ENCODE data around the gene DPPA4. TPM values are rescaled to one million over a fixed set of nuclear protein-coding genes. Genes with fewer than 3 reads are reported as not detected.
"Not testable (repeated sequence)": the region's sequence is repeated elsewhere in the genome, so short reads cannot be mapped to it uniquely, and the experiment has no call there.

DPPA4 gene
- total RNA-seq, 5 donors from 2014 or later (not counting 1 experiment from before 2014, with no cell fraction given) = 1.1 to 4.4 (median 1.5) TPM

GRCh38 chr3:109373933-109374332, 36.6 kb upstream of the DPPA4 start:
- H3K4me3 ChIP-seq (ENCODE audit: control insufficient read depth in 1 of 2, extremely low read depth in 1 of 2, low read length in 1 of 2) = no peak overlapping the region
- ATAC-seq (replicated peaks in 1 of 4) (no peak), DNase-seq (no peak)
- Mint-ChIP-seq H3K4me3 (no peak overlapping the region), H3K36me3 (no peaks in the 10 kb centered on the region), H3K27ac (no peak overlapping the region), H3K27me3 (no peaks in the 10 kb centered on the region), H3K9me3 (no peaks in the 10 kb centered on the region), H3K4me1 (no peaks in the 10 kb centered on the region)
- POLR2A ChIA-PET = no interaction called here
- H3K4me1 ChIP-seq (ENCODE audit: control insufficient read depth in 1 of 2, extremely low read depth in 1 of 2, insufficient read depth in 2 of 2, low read length in 2 of 2) = no peaks in the 10 kb centered on the region
- no CpG with 5 or more reads among the region's 2 CpGs for WGBS (ENCODE audit: insufficient coverage)
- H3K9me3 ChIP-seq = no peaks in the 10 kb centered on the region
- CTCF ChIA-PET = interaction anchor here in 1 of 2 donors (0.7 kb wide), 1 partner anchor 723 kb away, joined by 5 read pairs; no protein-coding TSS in a partner anchor
- H3K27me3 ChIP-seq (replicated peaks in 1 of 2; ENCODE audit: control insufficient read depth in 2 of 2, extremely low read depth in 1 of 2, insufficient read depth in 2 of 2, low read length in 1 of 2) = no peaks in the 10 kb centered on the region
- H3K36me3 ChIP-seq (ENCODE audit: control insufficient read depth in 2 of 2, extremely low read depth in 1 of 2, insufficient read depth in 1 of 2, low read length in 1 of 2) = no peaks in the 10 kb centered on the region
- H3K27ac ChIP-seq (ENCODE audit: low read length) = no peak overlapping the region

GRCh38 chr3:109372639-109373038, 35.3 kb upstream of the DPPA4 start:
- H3K27ac Mint-ChIP-seq = no peak overlapping the region
- ChIA-PET POLR2A (no interaction called here), CTCF (no interaction called here)
- Histone ChIP-seq H3K27me3 (replicated peaks in 1 of 2; ENCODE audit: control insufficient read depth in 2 of 2, extremely low read depth in 1 of 2, insufficient read depth in 2 of 2, low read length in 1 of 2) (no peaks in the 10 kb centered on the region), H3K4me3 (ENCODE audit: control insufficient read depth in 1 of 2, extremely low read depth in 1 of 2, low read length in 1 of 2) (no peak overlapping the region), H3K4me1 (ENCODE audit: control insufficient read depth in 1 of 2, extremely low read depth in 1 of 2, insufficient read depth in 2 of 2, low read length in 2 of 2) (no peaks in the 10 kb centered on the region), H3K9me3 (no peaks in the 10 kb centered on the region), H3K36me3 (ENCODE audit: control insufficient read depth in 2 of 2, extremely low read depth in 1 of 2, insufficient read depth in 1 of 2, low read length in 1 of 2) (no peaks in the 10 kb centered on the region), H3K27ac (ENCODE audit: low read length) (no peak overlapping the region)
- DNase-seq (no peak), ATAC-seq (replicated peaks in 1 of 4) (no peak)
- H3K9me3 Mint-ChIP-seq = no peaks in the 10 kb centered on the region
- H3K27me3 Mint-ChIP-seq = no peaks in the 10 kb centered on the region
- H3K4me3 Mint-ChIP-seq = no peak overlapping the region
- no peaks in the 10 kb centered on the region for H3K36me3 Mint-ChIP-seq
- H3K4me1 Mint-ChIP-seq = no peaks in the 10 kb centered on the region

- ATAC-seq (replicated peaks in 1 of 4) = no peak
- POLR2A ChIA-PET = no interaction called here
- H3K4me3 Mint-ChIP-seq = no peak overlapping the region
Measured at GRCh38 chr3:109369510-109369909, 32.2 kb upstream of the DPPA4 start.

GRCh38 chr3:109364088-109364487, 26.7 kb upstream of the DPPA4 start:
- ATAC-seq (replicated peaks in 1 of 4) (no peak), DNase-seq (no peak)
- Histone ChIP-seq H3K4me1 (ENCODE audit: control insufficient read depth in 1 of 2, extremely low read depth in 1 of 2, insufficient read depth in 2 of 2, low read length in 2 of 2) (no peaks in the 10 kb centered on the region), H3K4me3 (ENCODE audit: control insufficient read depth in 1 of 2, extremely low read depth in 1 of 2, low read length in 1 of 2) (no peak overlapping the region), H3K36me3 (ENCODE audit: control insufficient read depth in 2 of 2, extremely low read depth in 1 of 2, insufficient read depth in 1 of 2, low read length in 1 of 2) (no peaks in the 10 kb centered on the region), H3K27me3 (replicated peaks in 1 of 2; ENCODE audit: control insufficient read depth in 2 of 2, extremely low read depth in 1 of 2, insufficient read depth in 2 of 2, low read length in 1 of 2) (peaks cover 0 to 2% of the 10 kb centered on the region in 2 experiments), H3K9me3 (no peaks in the 10 kb centered on the region), H3K27ac (ENCODE audit: low read length) (no peak overlapping the region)
- WGBS (ENCODE audit: insufficient coverage) = 62% methylated on average over 4 of the region's 6 CpGs
- Mint-ChIP-seq H3K4me1 (no peaks in the 10 kb centered on the region), H3K27me3 (no peaks in the 10 kb centered on the region), H3K9me3 (no peaks in the 10 kb centered on the region), H3K36me3 (no peaks in the 10 kb centered on the region), H3K27ac (no peak overlapping the region), H3K4me3 (no peak overlapping the region)
- ChIA-PET CTCF (interaction anchor here in 1 of 2 donors (1.6 kb wide), 1 partner anchor 9 kb away, joined by 6 read pairs; no protein-coding TSS in a partner anchor), POLR2A (no interaction called here)

More at GRCh38 chr3:109369510-109369909, 32.2 kb upstream of the DPPA4 start:
- CTCF ChIA-PET = interaction anchor here in 1 of 2 donors (0.7 kb wide), 2 partner anchors 29 to 522 kb away, joined by 4 read pairs; no protein-coding TSS in a partner anchor
- Histone ChIP-seq H3K36me3 (ENCODE audit: control insufficient read depth in 2 of 2, extremely low read depth in 1 of 2, insufficient read depth in 1 of 2, low read length in 1 of 2) (no peaks in the 10 kb centered on the region), H3K27me3 (replicated peaks in 1 of 2; ENCODE audit: control insufficient read depth in 2 of 2, extremely low read depth in 1 of 2, insufficient read depth in 2 of 2, low read length in 1 of 2) (no peaks in the 10 kb centered on the region), H3K9me3 (no peaks in the 10 kb centered on the region), H3K27ac (ENCODE audit: low read length) (no peak overlapping the region), H3K4me1 (ENCODE audit: control insufficient read depth in 1 of 2, extremely low read depth in 1 of 2, insufficient read depth in 2 of 2, low read length in 2 of 2) (no peaks in the 10 kb centered on the region), H3K4me3 (ENCODE audit: control insufficient read depth in 1 of 2, extremely low read depth in 1 of 2, low read length in 1 of 2) (no peak overlapping the region)
- no peaks in the 10 kb centered on the region for H3K27me3 Mint-ChIP-seq
- DNase-seq = no peak
- no CpG with 5 or more reads among the region's 2 CpGs for WGBS (ENCODE audit: insufficient coverage)
- H3K27ac Mint-ChIP-seq = no peak overlapping the region
- H3K9me3 Mint-ChIP-seq = no peaks in the 10 kb centered on the region
- H3K4me1 Mint-ChIP-seq = no peaks in the 10 kb centered on the region
- no peaks in the 10 kb centered on the region for H3K36me3 Mint-ChIP-seq

GRCh38 chr3:109363634-109364033, 26.3 kb upstream of the DPPA4 start:
- ATAC-seq (replicated peaks in 1 of 4) (no peak), DNase-seq (no peak)
- no peak overlapping the region for H3K27ac Mint-ChIP-seq
- H3K4me1 Mint-ChIP-seq = no peaks in the 10 kb centered on the region
- H3K27me3 Mint-ChIP-seq = no peaks in the 10 kb centered on the region
- Histone ChIP-seq H3K4me3 (ENCODE audit: control insufficient read depth in 1 of 2, extremely low read depth in 1 of 2, low read length in 1 of 2) (no peak overlapping the region), H3K36me3 (ENCODE audit: control insufficient read depth in 2 of 2, extremely low read depth in 1 of 2, insufficient read depth in 1 of 2, low read length in 1 of 2) (no peaks in the 10 kb centered on the region), H3K27ac (ENCODE audit: low read length) (no peak overlapping the region), H3K27me3 (replicated peaks in 1 of 2; ENCODE audit: control insufficient read depth in 2 of 2, extremely low read depth in 1 of 2, insufficient read depth in 2 of 2, low read length in 1 of 2) (peaks cover 0 to 2% of the 10 kb centered on the region in 2 experiments), H3K9me3 (no peaks in the 10 kb centered on the region), H3K4me1 (ENCODE audit: control insufficient read depth in 1 of 2, extremely low read depth in 1 of 2, insufficient read depth in 2 of 2, low read length in 2 of 2) (no peaks in the 10 kb centered on the region)
- POLR2A ChIA-PET = no interaction called here
- no peaks in the 10 kb centered on the region for H3K36me3 Mint-ChIP-seq
- no peaks in the 10 kb centered on the region for H3K9me3 Mint-ChIP-seq
- no peak overlapping the region for H3K4me3 Mint-ChIP-seq
- CTCF ChIA-PET = no interaction called here

GRCh38 chr3:109362823-109363222, 25.5 kb upstream of the DPPA4 start:
- no peak for ATAC-seq (replicated peaks in 1 of 4)
- DNase-seq = no peak
- WGBS (ENCODE audit: insufficient coverage) = 100% methylated on average over 1 of the region's 4 CpGs
- ChIA-PET CTCF (no interaction called here), POLR2A (no interaction called here)
- Histone ChIP-seq H3K27ac (ENCODE audit: low read length) (no peak overlapping the region), H3K9me3 (no peaks in the 10 kb centered on the region), H3K36me3 (ENCODE audit: control insufficient read depth in 2 of 2, extremely low read depth in 1 of 2, insufficient read depth in 1 of 2, low read length in 1 of 2) (no peaks in the 10 kb centered on the region), H3K27me3 (replicated peaks in 1 of 2; ENCODE audit: control insufficient read depth in 2 of 2, extremely low read depth in 1 of 2, insufficient read depth in 2 of 2, low read length in 1 of 2) (peaks cover 0 to 2% of the 10 kb centered on the region in 2 experiments), H3K4me1 (ENCODE audit: control insufficient read depth in 1 of 2, extremely low read depth in 1 of 2, insufficient read depth in 2 of 2, low read length in 2 of 2) (no peaks in the 10 kb centered on the region), H3K4me3 (ENCODE audit: control insufficient read depth in 1 of 2, extremely low read depth in 1 of 2, low read length in 1 of 2) (no peak overlapping the region)
- H3K9me3 Mint-ChIP-seq = no peaks in the 10 kb centered on the region
- H3K27me3 Mint-ChIP-seq = no peaks in the 10 kb centered on the region
- no peak overlapping the region for H3K27ac Mint-ChIP-seq
- H3K4me1 Mint-ChIP-seq = no peaks in the 10 kb centered on the region
- H3K36me3 Mint-ChIP-seq = no peaks in the 10 kb centered on the region
- H3K4me3 Mint-ChIP-seq = no peak overlapping the region

GRCh38 chr3:109358809-109359208, 21.5 kb upstream of the DPPA4 start:
- H3K27ac ChIP-seq (ENCODE audit: low read length); POLR2A ChIA-PET; H3K27me3 Mint-ChIP-seq; H3K9me3 Mint-ChIP-seq; H3K36me3 Mint-ChIP-seq; H3K4me1 ChIP-seq (ENCODE audit: control insufficient read depth in 1 of 2, extremely low read depth in 1 of 2, insufficient read depth in 2 of 2, low read length in 2 of 2); H3K4me3 ChIP-seq (ENCODE audit: control insufficient read depth in 1 of 2, extremely low read depth in 1 of 2, low read length in 1 of 2); ATAC-seq (replicated peaks in 1 of 4); DNase-seq; H3K4me3 Mint-ChIP-seq; H3K4me1 Mint-ChIP-seq; H3K9me3 ChIP-seq; H3K27ac Mint-ChIP-seq; H3K27me3 ChIP-seq (replicated peaks in 1 of 2; ENCODE audit: control insufficient read depth in 2 of 2, extremely low read depth in 1 of 2, insufficient read depth in 2 of 2, low read length in 1 of 2); CTCF ChIA-PET; H3K36me3 ChIP-seq (ENCODE audit: control insufficient read depth in 2 of 2, extremely low read depth in 1 of 2, insufficient read depth in 1 of 2, low read length in 1 of 2): not testable (repeated sequence)
- 74% methylated on average over 2 of the region's 2 CpGs for WGBS (ENCODE audit: insufficient coverage)

Measured in T-cell (primary cell).